Tibial nerve (tissue), 4 donors: ENCODE data around the gene C3orf38.

ENCODE experiments used
- EP300 ChIP-seq, 2 donors: sonication (generic); formaldehyde crosslinking; IDR thresholded peaks; one replicate each; pipeline ENCODE4 v1.6.1; 2017; ENCODE audit warnings: antibody characterized with exemption in 2 of 2, mild to moderate bottlenecking in 1 of 2
- POLR2A ChIP-seq, 2 donors: fragments of 450-650 bp; IDR thresholded peaks; one replicate each; pipeline ENCODE4 v1.6.1; 2017; ENCODE audit warnings: antibody characterized with exemption in 2 of 2, mild to moderate bottlenecking in 2 of 2, moderate library complexity in 2 of 2
- TF ChIP-seq, protein P1 (sequence below), 5 experiments: fragments of 200-600 bp in 3 of 5; fragments of 450-650 bp in 2 of 5; sonication (generic) in 3 of 5; IDR thresholded peaks; one replicate each; pipeline ENCODE4 v1.5.1; 2016 to 2019; ENCODE audit warnings: antibody characterized with exemption in 5 of 5, mild to moderate bottlenecking in 3 of 5, moderate library complexity in 2 of 5

DNA sequence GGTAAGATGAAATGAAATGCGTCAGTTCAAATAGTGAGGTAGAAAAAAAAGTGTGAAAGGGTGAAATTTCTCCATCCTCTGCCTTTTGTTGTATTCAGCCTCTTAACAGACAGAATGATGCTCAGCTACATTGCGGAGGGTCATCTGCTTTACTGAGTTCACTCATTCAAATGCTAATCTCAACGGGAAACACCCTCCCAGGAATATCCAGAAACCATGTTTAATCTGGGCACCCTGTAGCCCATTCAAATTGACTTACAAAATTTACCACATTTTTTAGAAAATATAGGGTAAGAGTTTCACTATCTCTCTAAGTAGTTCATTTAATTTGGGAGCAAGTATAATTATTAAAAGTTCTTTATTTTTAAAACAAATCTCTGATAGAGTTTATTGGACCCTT is 42.9 kb downstream of the C3orf38 start:
- TF ChIP-seq POLR2A (IDR thresholded peaks at IDR 0.05) (no peak), EP300 (IDR thresholded peaks at IDR 0.05) (no peak)
- TF ChIP-seq, protein P1, sequence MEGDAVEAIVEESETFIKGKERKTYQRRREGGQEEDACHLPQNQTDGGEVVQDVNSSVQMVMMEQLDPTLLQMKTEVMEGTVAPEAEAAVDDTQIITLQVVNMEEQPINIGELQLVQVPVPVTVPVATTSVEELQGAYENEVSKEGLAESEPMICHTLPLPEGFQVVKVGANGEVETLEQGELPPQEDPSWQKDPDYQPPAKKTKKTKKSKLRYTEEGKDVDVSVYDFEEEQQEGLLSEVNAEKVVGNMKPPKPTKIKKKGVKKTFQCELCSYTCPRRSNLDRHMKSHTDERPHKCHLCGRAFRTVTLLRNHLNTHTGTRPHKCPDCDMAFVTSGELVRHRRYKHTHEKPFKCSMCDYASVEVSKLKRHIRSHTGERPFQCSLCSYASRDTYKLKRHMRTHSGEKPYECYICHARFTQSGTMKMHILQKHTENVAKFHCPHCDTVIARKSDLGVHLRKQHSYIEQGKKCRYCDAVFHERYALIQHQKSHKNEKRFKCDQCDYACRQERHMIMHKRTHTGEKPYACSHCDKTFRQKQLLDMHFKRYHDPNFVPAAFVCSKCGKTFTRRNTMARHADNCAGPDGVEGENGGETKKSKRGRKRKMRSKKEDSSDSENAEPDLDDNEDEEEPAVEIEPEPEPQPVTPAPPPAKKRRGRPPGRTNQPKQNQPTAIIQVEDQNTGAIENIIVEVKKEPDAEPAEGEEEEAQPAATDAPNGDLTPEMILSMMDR (IDR thresholded peaks at IDR 0.05), result no peak
